Hepatocyte (in vitro differentiated cells): ENCODE data around the gene BARHL1.

Experiments
- EZH2 ChIP-seq: fragments of 200-600 bp; sonication (generic); IDR thresholded peaks from 2 replicates; pipeline ENCODE4 v1.6.1; 2016; ENCODE audit warnings: antibody characterized with exemption, mild to moderate bottlenecking, borderline replicate concordance
- TF ChIP-seq, protein P1 (sequence below): fragments of 200-600 bp; sonication (generic); IDR thresholded peaks from 2 replicates; pipeline ENCODE4 v1.5.1; 2016; ENCODE audit warnings: antibody characterized with exemption, mild to moderate bottlenecking; ENCODE audit not compliant: poor library complexity

GRCh38 chr9:132605387-132605786 is 23.0 kb downstream of the BARHL1 start:
- TF ChIP-seq EZH2: no peak
- TF ChIP-seq, protein P1, sequence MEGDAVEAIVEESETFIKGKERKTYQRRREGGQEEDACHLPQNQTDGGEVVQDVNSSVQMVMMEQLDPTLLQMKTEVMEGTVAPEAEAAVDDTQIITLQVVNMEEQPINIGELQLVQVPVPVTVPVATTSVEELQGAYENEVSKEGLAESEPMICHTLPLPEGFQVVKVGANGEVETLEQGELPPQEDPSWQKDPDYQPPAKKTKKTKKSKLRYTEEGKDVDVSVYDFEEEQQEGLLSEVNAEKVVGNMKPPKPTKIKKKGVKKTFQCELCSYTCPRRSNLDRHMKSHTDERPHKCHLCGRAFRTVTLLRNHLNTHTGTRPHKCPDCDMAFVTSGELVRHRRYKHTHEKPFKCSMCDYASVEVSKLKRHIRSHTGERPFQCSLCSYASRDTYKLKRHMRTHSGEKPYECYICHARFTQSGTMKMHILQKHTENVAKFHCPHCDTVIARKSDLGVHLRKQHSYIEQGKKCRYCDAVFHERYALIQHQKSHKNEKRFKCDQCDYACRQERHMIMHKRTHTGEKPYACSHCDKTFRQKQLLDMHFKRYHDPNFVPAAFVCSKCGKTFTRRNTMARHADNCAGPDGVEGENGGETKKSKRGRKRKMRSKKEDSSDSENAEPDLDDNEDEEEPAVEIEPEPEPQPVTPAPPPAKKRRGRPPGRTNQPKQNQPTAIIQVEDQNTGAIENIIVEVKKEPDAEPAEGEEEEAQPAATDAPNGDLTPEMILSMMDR: no peak
